Liver (tissue), 9 donors: ENCODE results near the gene MID1. TPM values are rescaled to one million over a fixed set of nuclear protein-coding genes. Genes with fewer than 3 reads are reported as not detected.

Experiments
- DNase-seq: peaks from one replicate; pipeline ENCODE4 v3.0.0-alpha.2; 2017; ENCODE audit warnings: low spot score
- H3K27ac ChIP-seq, 2 donors: one replicate each; pipeline ENCODE4 v1.7.0; 2013; ENCODE audit warnings: inconsistent platforms in 2 of 2, low read length in 2 of 2, control low read depth in 1 of 2, low read depth in 1 of 2, mild to moderate bottlenecking in 1 of 2
- H3K27me3 ChIP-seq, 4 donors: one replicate each; pipeline versions ENCODE4 v1.6.1 to v1.7.0; 2013; ENCODE audit warnings: low read length in 3 of 4, inconsistent platforms in 1 of 4, mild to moderate bottlenecking in 1 of 4, moderate library complexity in 1 of 4; ENCODE audit not compliant: control insufficient read depth in 4 of 4, insufficient read depth in 4 of 4
- H3K36me3 ChIP-seq, 4 donors: one replicate each; pipeline versions ENCODE4 v1.6.1 to v1.7.0; 2013; ENCODE audit warnings: low read length in 3 of 4, mild to moderate bottlenecking in 3 of 4, low read depth in 1 of 4, moderate library complexity in 1 of 4; ENCODE audit not compliant: control insufficient read depth in 4 of 4, insufficient read depth in 3 of 4
- H3K4me1 ChIP-seq, 4 donors: one replicate each; pipeline versions ENCODE4 v1.6.1 to v1.7.0; 2013; ENCODE audit warnings: low read length in 3 of 4, mild to moderate bottlenecking in 3 of 4, moderate library complexity in 1 of 4; ENCODE audit not compliant: control insufficient read depth in 4 of 4, insufficient read depth in 4 of 4
- H3K4me3 ChIP-seq, 3 donors: one replicate each; pipeline versions ENCODE4 v1.6.1 to v1.7.0; 2013; ENCODE audit warnings: low read length in 3 of 3, control low read depth in 1 of 3, low read depth in 1 of 3, mild to moderate bottlenecking in 1 of 3
- H3K9ac ChIP-seq, 2 donors: one replicate each; pipeline ENCODE4 v1.7.0; 2013; ENCODE audit warnings: low read length in 2 of 2, mild to moderate bottlenecking in 2 of 2, moderate library complexity in 2 of 2, control low read depth in 1 of 2, low read depth in 1 of 2
- H3K9me3 ChIP-seq, 4 donors: one replicate each; pipeline versions ENCODE4 v1.6.1 to v1.7.0; 2013; ENCODE audit warnings: low read length in 3 of 4; ENCODE audit not compliant: control insufficient read depth in 4 of 4
- EGR1 ChIP-seq, 2 donors: IDR thresholded peaks; 2 replicates each; pipeline ENCODE4 v1.6.1; 2016 to 2018; ENCODE audit warnings: antibody characterized with exemption in 2 of 2, low read depth in 2 of 2
- FOXA1 ChIP-seq: IDR thresholded peaks from 2 replicates; pipeline ENCODE4 v1.6.1; 2016; ENCODE audit warnings: antibody characterized with exemption
- FOXA2 ChIP-seq: IDR thresholded peaks from 2 replicates; pipeline ENCODE4 v1.6.1; 2016; ENCODE audit warnings: antibody characterized with exemption
- GABPA ChIP-seq, 2 donors: IDR thresholded peaks in 1 of 2; conservative IDR thresholded peaks in 1 of 2; 2 replicates each; pipeline ENCODE4 v1.6.1; 2016; ENCODE audit warnings: antibody characterized with exemption in 2 of 2, mild to moderate bottlenecking in 1 of 2, moderate library complexity in 1 of 2
- HNF4A ChIP-seq, 2 donors: conservative IDR thresholded peaks; 2 replicates each; pipeline ENCODE4 v1.6.1; 2016; ENCODE audit warnings: antibody characterized with exemption in 2 of 2, mild to moderate bottlenecking in 2 of 2
- HNF4G ChIP-seq: IDR thresholded peaks from 2 replicates; pipeline ENCODE4 v1.6.1; 2016; ENCODE audit warnings: antibody characterized with exemption
- JUND ChIP-seq, 2 donors: IDR thresholded peaks; 2 replicates each; pipeline ENCODE4 v1.6.1; 2016; ENCODE audit warnings: antibody characterized with exemption in 2 of 2
- NR2F2 ChIP-seq: IDR thresholded peaks from 2 replicates; pipeline ENCODE4 v1.6.1; 2016; ENCODE audit warnings: antibody characterized with exemption
- RAD21 ChIP-seq, 2 donors: IDR thresholded peaks; 2 replicates each; pipeline ENCODE4 v1.6.1; 2016; ENCODE audit warnings: antibody characterized with exemption in 2 of 2, mild to moderate bottlenecking in 2 of 2
- RXRA ChIP-seq, 2 donors: IDR thresholded peaks; 2 replicates each; pipeline ENCODE4 v1.6.1; 2017 to 2018; ENCODE audit warnings: antibody characterized with exemption in 2 of 2, mild to moderate bottlenecking in 1 of 2
- SP1 ChIP-seq: IDR thresholded peaks from 2 replicates; pipeline ENCODE4 v1.6.1; 2018; ENCODE audit warnings: antibody characterized with exemption, mild to moderate bottlenecking
- TAF1 ChIP-seq: conservative IDR thresholded peaks from 2 replicates; pipeline ENCODE4 v1.6.1; 2016; ENCODE audit warnings: antibody characterized with exemption, mild to moderate bottlenecking
- YY1 ChIP-seq: IDR thresholded peaks from 2 replicates; pipeline ENCODE4 v1.6.1; 2016; ENCODE audit warnings: antibody characterized with exemption, mild to moderate bottlenecking
- polyA plus RNA-seq, 2 donors: library from polyadenylated mRNA; stranded (reverse) in 1 of 2; unstranded in 1 of 2; fragments of 200-250 nt in 1 of 2; fragments of >200 nt in 1 of 2; fragmentation: Nextera tagmentation in 1 of 2; extraction: Ambion mirVana in 1 of 2; gene quantifications; one replicate each; pipeline versions ENCODE4 v1.2.1 to v1.2.3, GENCODE V29; 2013 to 2015
- total RNA-seq, 2 donors: library from RNA; depleted of rRNA; stranded (reverse); fragments of >200 nt; gene quantifications; one replicate each; pipeline ENCODE4 v1.2.3, GENCODE V29; 2014
- TF ChIP-seq, protein P1 (sequence below): fragments of 150-350 bp; IDR thresholded peaks from 2 replicates; pipeline ENCODE4 v1.5.1; 2017; ENCODE audit warnings: improper control_type of control experiment, low read depth, low read length; ENCODE audit not compliant: missing input control
- TF ChIP-seq, protein P2 (sequence below): IDR thresholded peaks from 2 replicates; pipeline ENCODE4 v1.6.1; 2016; ENCODE audit warnings: antibody characterized with exemption
- TF ChIP-seq, protein P3 (sequence below): IDR thresholded peaks from 2 replicates; pipeline ENCODE4 v1.6.1; 2016; ENCODE audit warnings: antibody characterized with exemption
- TF ChIP-seq, protein P4 (sequence below): IDR thresholded peaks from 2 replicates; pipeline ENCODE4 v1.6.1; 2016; ENCODE audit warnings: antibody characterized with exemption, mild to moderate bottlenecking
- donor health status: healthy.
- donor health status: healthy.
- donor health status: healthy.
- donor health status: healthy.
- donor health status: healthy.

The MID1 gene
- total and polyA plus RNA-seq, 4 donors, result 1.8 to 7.9 (median 4.2) TPM

DNA sequence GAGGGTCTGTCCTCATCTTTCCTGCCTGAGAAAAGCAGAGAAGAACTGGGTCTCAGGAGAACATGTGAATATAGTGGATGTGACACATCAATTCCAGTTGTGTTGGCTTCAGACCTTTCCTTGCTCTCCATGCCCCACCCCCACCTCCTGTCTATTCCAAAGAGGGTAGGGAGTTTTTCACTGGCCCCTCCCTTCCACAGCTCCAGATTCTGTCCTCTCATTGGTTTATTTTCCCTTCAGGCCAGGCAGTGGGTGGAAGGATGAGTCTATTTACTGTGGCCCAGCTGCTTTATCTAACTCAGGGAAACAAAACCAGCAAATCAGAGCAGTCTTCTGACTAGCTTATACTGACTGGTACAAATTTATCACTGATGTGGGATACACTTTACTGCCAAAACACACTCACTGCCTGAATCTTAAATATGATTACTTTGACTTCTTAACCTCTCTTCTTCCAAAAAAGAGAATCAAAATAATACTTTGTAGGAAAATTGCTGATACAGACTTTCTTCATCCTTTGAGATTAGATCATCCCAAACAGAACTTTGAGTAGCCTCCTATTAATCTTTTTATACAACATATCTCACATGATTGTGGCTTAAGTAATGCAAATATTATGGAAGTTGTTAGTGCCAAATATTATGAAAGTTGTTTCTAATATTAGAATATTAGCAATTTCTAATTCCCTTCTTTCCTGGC lies 221.2 kb downstream of the MID1 start:
- H3K4me1 ChIP-seq, result no peaks in the 10 kb centered on the region
- no peak overlapping the region for H3K4me3 ChIP-seq
- TF ChIP-seq FOXA1 (no peak), HNF4A (conservative IDR thresholded peaks at IDR 0.05) (no peak), SP1 (no peak), YY1 (no peak), NR2F2 (no peak), JUND (IDR thresholded peaks at IDR 0.05) (no peak), TAF1 (no peak), FOXA2 (no peak), RXRA (IDR thresholded peaks at IDR 0.05) (no peak), HNF4G (no peak), RAD21 (IDR thresholded peaks at IDR 0.05) (no peak), GABPA (IDR thresholded peaks at IDR 0.05 in 1 of 2, conservative IDR thresholded peaks at IDR 0.05 in 1 of 2) (no peak), EGR1 (IDR thresholded peaks at IDR 0.05; ENCODE audit: low read depth in 2 of 2) (no peak)
- TF ChIP-seq, protein P1, sequence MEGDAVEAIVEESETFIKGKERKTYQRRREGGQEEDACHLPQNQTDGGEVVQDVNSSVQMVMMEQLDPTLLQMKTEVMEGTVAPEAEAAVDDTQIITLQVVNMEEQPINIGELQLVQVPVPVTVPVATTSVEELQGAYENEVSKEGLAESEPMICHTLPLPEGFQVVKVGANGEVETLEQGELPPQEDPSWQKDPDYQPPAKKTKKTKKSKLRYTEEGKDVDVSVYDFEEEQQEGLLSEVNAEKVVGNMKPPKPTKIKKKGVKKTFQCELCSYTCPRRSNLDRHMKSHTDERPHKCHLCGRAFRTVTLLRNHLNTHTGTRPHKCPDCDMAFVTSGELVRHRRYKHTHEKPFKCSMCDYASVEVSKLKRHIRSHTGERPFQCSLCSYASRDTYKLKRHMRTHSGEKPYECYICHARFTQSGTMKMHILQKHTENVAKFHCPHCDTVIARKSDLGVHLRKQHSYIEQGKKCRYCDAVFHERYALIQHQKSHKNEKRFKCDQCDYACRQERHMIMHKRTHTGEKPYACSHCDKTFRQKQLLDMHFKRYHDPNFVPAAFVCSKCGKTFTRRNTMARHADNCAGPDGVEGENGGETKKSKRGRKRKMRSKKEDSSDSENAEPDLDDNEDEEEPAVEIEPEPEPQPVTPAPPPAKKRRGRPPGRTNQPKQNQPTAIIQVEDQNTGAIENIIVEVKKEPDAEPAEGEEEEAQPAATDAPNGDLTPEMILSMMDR, result no peak
- TF ChIP-seq, protein P2, sequence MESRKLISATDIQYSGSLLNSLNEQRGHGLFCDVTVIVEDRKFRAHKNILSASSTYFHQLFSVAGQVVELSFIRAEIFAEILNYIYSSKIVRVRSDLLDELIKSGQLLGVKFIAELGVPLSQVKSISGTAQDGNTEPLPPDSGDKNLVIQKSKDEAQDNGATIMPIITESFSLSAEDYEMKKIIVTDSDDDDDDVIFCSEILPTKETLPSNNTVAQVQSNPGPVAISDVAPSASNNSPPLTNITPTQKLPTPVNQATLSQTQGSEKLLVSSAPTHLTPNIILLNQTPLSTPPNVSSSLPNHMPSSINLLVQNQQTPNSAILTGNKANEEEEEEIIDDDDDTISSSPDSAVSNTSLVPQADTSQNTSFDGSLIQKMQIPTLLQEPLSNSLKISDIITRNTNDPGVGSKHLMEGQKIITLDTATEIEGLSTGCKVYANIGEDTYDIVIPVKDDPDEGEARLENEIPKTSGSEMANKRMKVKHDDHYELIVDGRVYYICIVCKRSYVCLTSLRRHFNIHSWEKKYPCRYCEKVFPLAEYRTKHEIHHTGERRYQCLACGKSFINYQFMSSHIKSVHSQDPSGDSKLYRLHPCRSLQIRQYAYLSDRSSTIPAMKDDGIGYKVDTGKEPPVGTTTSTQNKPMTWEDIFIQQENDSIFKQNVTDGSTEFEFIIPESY, result no peak
- TF ChIP-seq, protein P3, sequence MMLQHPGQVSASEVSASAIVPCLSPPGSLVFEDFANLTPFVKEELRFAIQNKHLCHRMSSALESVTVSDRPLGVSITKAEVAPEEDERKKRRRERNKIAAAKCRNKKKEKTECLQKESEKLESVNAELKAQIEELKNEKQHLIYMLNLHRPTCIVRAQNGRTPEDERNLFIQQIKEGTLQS, result no peak
- TF ChIP-seq, protein P4, sequence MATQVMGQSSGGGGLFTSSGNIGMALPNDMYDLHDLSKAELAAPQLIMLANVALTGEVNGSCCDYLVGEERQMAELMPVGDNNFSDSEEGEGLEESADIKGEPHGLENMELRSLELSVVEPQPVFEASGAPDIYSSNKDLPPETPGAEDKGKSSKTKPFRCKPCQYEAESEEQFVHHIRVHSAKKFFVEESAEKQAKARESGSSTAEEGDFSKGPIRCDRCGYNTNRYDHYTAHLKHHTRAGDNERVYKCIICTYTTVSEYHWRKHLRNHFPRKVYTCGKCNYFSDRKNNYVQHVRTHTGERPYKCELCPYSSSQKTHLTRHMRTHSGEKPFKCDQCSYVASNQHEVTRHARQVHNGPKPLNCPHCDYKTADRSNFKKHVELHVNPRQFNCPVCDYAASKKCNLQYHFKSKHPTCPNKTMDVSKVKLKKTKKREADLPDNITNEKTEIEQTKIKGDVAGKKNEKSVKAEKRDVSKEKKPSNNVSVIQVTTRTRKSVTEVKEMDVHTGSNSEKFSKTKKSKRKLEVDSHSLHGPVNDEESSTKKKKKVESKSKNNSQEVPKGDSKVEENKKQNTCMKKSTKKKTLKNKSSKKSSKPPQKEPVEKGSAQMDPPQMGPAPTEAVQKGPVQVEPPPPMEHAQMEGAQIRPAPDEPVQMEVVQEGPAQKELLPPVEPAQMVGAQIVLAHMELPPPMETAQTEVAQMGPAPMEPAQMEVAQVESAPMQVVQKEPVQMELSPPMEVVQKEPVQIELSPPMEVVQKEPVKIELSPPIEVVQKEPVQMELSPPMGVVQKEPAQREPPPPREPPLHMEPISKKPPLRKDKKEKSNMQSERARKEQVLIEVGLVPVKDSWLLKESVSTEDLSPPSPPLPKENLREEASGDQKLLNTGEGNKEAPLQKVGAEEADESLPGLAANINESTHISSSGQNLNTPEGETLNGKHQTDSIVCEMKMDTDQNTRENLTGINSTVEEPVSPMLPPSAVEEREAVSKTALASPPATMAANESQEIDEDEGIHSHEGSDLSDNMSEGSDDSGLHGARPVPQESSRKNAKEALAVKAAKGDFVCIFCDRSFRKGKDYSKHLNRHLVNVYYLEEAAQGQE, result no peak
- no peaks in the 10 kb centered on the region for H3K9me3 ChIP-seq
- no peaks in the 10 kb centered on the region for H3K27me3 ChIP-seq
- H3K9ac ChIP-seq, result no peak overlapping the region
- no peak overlapping the region for H3K27ac ChIP-seq
- no peak for DNase-seq
- no peaks in the 10 kb centered on the region for H3K36me3 ChIP-seq
